ENCODE data around the gene NCS1.

GRCh38 chr9:130204959-130205358 lies 32.8 kb downstream of the NCS1 start:
- TF ChIP-seq CTCF (IDR thresholded peaks at IDR 0.05), result no peak
- TF ChIP-seq POLR2AphosphoS5 (IDR thresholded peaks at IDR 0.05), result no peak
- no peak for TF ChIP-seq POLR2A (IDR thresholded peaks at IDR 0.05)
- no peak for TF ChIP-seq EP300 (IDR thresholded peaks at IDR 0.05)

All from gastroesophageal sphincter (tissue), 3 donors.